Mucosa of rectum (tissue), 2 donors: ENCODE data around the gene ANTXR1.

Source experiments
- H3K27ac ChIP-seq, 2 donors: one replicate each; pipeline ENCODE4 v1.7.0; 2013; ENCODE audit warnings: inconsistent platforms in 2 of 2, low read depth in 2 of 2, low read length in 2 of 2
- H3K27me3 ChIP-seq, 2 donors: one replicate each; pipeline ENCODE4 v1.7.0; 2013; ENCODE audit warnings: low read length in 2 of 2; ENCODE audit not compliant: control insufficient read depth in 2 of 2, insufficient read depth in 2 of 2
- H3K36me3 ChIP-seq, 2 donors: one replicate each; pipeline ENCODE4 v1.7.0; 2013; ENCODE audit warnings: low read length in 2 of 2; ENCODE audit not compliant: control insufficient read depth in 2 of 2, insufficient read depth in 2 of 2
- H3K4me1 ChIP-seq, 2 donors: one replicate each; pipeline ENCODE4 v1.7.0; 2013; ENCODE audit warnings: low read length in 2 of 2, mild to moderate bottlenecking in 1 of 2; ENCODE audit not compliant: control insufficient read depth in 2 of 2, insufficient read depth in 2 of 2
- H3K4me3 ChIP-seq, 2 donors: one replicate each; pipeline ENCODE4 v1.7.0; 2013; ENCODE audit warnings: low read length in 2 of 2
- H3K9ac ChIP-seq, 2 donors: one replicate each; pipeline ENCODE4 v1.7.0; 2013; ENCODE audit warnings: low read length in 2 of 2, low read depth in 1 of 2, mild to moderate bottlenecking in 1 of 2
- H3K9me3 ChIP-seq, 2 donors: one replicate each; pipeline ENCODE4 v1.7.0; 2013; ENCODE audit warnings: low read length in 2 of 2; ENCODE audit not compliant: control insufficient read depth in 2 of 2
- donor health status: healthy.
- donor health status: Normal muscosa, but diverticular disease.

Gene ANTXR1

DNA sequence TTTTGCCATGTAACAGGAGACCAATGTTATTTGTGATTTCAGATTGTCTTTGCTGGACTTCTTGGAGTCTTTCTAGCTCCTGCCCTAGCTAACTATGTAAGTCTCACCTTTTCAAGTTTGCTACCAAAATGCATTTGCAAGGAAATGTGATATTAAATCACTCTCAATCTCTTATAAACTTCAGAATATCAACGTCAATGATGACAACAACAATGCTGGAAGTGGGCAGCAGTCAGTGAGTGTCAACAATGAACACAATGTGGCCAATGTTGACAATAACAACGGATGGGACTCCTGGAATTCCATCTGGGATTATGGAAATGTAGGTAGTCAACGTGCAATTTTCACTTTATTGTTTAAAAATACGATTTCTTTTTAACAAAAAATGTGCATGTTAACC lies 35.5 kb upstream of the ANTXR1 start:
- H3K9ac ChIP-seq: no peak overlapping the region
- H3K36me3 ChIP-seq: no peaks in the 10 kb centered on the region
- peaks cover 0 to 2% of the 10 kb centered on the region in 2 donors for H3K27me3 ChIP-seq

DNA sequence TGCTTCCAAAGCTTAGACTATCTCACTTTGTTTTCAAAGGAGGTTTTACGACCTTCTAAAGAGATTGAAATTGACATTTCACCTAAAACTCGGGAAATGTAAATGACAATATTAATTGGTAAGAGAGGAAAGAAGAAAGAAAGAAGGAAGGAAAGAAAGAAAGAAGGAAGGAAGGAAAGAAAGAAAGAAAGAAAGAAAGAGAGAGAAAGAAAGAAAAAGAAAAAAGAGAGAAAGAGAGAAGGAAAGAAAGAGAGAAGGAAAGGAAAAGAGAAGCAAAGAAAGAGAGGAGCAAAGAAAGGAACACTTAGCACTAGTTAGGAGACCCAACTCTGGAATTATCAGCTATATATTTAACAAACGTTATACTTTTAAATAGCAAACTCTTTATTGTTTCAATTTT lies 34.9 kb upstream of the ANTXR1 start:
- peaks cover 0 to 2% of the 10 kb centered on the region in 2 donors for H3K4me1 ChIP-seq
- H3K27me3 ChIP-seq: peaks cover 0 to 2% of the 10 kb centered on the region in 2 donors
- H3K27ac ChIP-seq: no peak overlapping the region
- H3K36me3 ChIP-seq: no peaks in the 10 kb centered on the region
- no peak overlapping the region for H3K4me3 ChIP-seq
- H3K9ac ChIP-seq: no peak overlapping the region
- H3K9me3 ChIP-seq: no peaks in the 10 kb centered on the region

More for the DNA sequence above, 35.5 kb upstream of the ANTXR1 start:
- no peak overlapping the region for H3K4me3 ChIP-seq
- H3K4me1 ChIP-seq: peaks cover 0 to 2% of the 10 kb centered on the region in 2 donors
- H3K27ac ChIP-seq: no peak overlapping the region
- H3K9me3 ChIP-seq: no peaks in the 10 kb centered on the region

DNA sequence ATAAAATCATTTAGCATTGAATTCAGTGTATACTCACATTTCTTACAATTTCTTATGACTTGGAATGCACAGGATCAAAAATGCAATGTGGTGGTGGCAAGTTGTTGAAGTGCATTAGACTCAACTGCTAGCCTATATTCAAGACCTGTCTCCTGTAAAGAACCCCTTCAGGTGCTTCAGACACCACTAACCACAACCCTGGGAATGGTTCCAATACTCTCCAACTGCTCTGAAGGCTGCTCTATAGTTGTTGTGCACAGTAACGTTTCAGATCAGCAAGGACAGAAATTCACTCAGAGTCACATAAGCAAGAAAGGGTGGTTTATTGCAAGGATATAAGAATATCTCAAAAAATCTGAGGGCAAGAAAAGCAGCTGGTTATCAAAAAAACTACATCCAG lies 32.0 kb upstream of the ANTXR1 start:
- peaks cover 0 to 2% of the 10 kb centered on the region in 2 donors for H3K27me3 ChIP-seq
- H3K27ac ChIP-seq: no peak overlapping the region
- peaks cover 0 to 2% of the 10 kb centered on the region in 2 donors for H3K4me1 ChIP-seq
- no peak overlapping the region for H3K4me3 ChIP-seq
- no peaks in the 10 kb centered on the region for H3K36me3 ChIP-seq
- H3K9me3 ChIP-seq: no peaks in the 10 kb centered on the region
- no peak overlapping the region for H3K9ac ChIP-seq

DNA sequence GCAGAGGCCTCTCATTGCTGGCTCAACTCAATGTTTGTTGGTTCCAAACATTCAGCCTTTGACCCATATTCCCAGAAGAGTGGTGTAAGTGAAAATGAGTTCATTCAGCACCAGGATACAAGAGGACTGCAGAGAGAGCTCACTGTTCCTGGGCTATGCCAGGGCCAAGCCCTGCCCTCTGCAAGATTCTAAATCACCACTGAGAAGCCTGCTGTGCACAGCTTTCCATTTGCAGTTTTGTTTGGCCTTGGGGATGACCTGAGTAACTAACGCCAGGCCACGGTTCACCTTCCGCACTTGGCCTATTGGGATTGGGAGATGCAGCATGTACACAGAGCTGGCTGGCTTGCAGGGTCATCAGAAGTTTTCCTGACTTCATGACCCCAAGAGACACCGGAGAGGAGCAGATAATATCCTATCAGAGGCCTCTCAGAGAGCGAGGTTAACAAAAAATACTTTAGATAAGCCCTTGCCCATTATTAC lies 25.9 kb upstream of the ANTXR1 start:
- no peaks in the 10 kb centered on the region for H3K9me3 ChIP-seq
- H3K4me1 ChIP-seq: no peaks in the 10 kb centered on the region
- H3K36me3 ChIP-seq: no peaks in the 10 kb centered on the region
- no peak overlapping the region for H3K4me3 ChIP-seq
- H3K27me3 ChIP-seq: no peaks in the 10 kb centered on the region
- H3K9ac ChIP-seq: no peak overlapping the region
- no peak overlapping the region for H3K27ac ChIP-seq

DNA sequence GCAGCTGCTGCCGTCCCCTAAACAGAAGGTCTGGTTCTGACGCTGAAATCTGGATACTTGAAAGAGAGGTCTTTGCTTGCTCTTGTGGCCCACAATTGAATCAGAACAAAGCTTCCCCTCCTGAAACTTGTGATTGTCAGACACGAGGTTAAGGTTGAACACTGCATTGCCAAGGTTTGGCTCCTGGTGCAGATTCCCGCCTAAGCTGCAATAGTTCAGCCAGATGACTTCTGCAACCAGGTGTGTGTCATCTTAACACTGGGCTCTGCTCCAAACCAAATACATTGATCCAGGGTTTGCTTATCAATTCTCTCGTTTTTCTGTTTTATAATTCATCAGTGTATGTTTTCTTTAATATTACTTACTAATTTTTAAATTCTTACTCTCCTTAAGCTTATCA lies 23.9 kb upstream of the ANTXR1 start:
- H3K4me3 ChIP-seq: no peak overlapping the region
- H3K9ac ChIP-seq: no peak overlapping the region
- no peak overlapping the region for H3K27ac ChIP-seq
- no peaks in the 10 kb centered on the region for H3K4me1 ChIP-seq
- no peaks in the 10 kb centered on the region for H3K9me3 ChIP-seq
- no peaks in the 10 kb centered on the region for H3K36me3 ChIP-seq
- H3K27me3 ChIP-seq: peaks cover 0 to 2% of the 10 kb centered on the region in 2 donors

DNA sequence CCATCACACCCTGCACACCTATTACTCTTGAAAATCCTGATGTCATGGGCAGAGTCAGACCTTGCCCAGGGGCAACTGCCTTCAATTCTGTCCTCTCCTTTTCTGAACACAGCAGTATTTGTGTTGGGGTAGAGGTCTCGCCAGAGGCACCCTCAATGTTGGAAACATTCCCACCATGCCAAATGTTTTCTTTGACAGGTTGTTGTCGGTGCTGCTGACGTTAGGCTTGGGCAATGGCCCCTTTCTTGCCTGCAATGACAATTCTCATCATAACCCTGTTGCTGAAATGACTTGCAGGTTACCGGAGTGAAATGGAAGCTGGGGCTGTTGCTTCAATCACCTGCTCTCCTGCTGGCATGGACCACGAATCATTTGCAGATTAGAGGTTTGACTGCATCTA lies 20.6 kb upstream of the ANTXR1 start:
- Histone ChIP-seq H3K9ac (no peak overlapping the region), H3K9me3 (no peaks in the 10 kb centered on the region), H3K27me3 (peaks cover 0 to 2% of the 10 kb centered on the region in 2 donors), H3K4me3 (no peak overlapping the region), H3K36me3 (no peaks in the 10 kb centered on the region), H3K27ac (no peak overlapping the region), H3K4me1 (no peaks in the 10 kb centered on the region)

DNA sequence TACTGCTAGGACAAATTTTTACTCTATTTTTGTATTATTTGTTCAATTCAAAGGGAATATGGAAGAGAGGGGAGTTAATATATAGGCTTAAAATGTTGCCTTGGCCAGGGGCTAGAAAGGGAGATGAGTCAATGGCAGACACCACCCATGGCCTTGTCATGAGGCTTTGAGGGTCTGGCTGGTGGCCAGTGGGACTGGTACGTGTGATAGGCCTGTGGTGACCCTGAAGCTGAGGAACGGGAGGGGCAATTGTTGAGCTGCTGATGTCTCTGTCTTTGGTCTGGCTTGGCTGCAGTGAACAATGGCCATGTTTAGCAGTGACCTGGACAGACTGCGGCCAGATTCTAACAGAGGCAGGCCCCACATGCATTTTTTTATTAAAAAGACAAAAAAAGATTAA lies 20.0 kb upstream of the ANTXR1 start:
- H3K4me1 ChIP-seq: no peaks in the 10 kb centered on the region
- H3K27ac ChIP-seq: no peak overlapping the region
- peaks cover 0 to 2% of the 10 kb centered on the region in 2 donors for H3K27me3 ChIP-seq
- H3K9ac ChIP-seq: no peak overlapping the region
- H3K36me3 ChIP-seq: no peaks in the 10 kb centered on the region
- H3K9me3 ChIP-seq: no peaks in the 10 kb centered on the region
- no peak overlapping the region for H3K4me3 ChIP-seq

DNA sequence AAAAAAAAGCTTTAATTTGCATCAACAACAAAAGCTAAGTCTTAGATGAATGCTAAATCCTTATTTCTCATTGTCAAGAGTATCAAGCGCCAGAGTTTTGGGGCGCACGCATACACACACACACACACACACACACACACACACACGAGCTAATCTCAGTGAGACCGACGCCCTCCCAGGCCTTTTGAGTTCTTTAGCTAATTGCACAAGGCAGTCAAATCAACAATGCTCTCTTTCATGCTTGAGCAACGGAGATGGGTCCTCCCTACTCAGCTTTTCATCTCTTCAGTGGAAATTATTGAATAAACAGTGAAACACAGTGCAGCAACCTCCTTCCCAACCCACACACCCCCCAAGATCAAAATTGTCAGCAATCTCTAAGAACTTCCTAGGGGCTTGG lies 19.3 kb upstream of the ANTXR1 start:
- no peak overlapping the region for H3K27ac ChIP-seq
- H3K4me3 ChIP-seq: no peak overlapping the region
- H3K9me3 ChIP-seq: no peaks in the 10 kb centered on the region
- H3K36me3 ChIP-seq: no peaks in the 10 kb centered on the region
- peaks cover 0 to 2% of the 10 kb centered on the region in 2 donors for H3K27me3 ChIP-seq
- no peaks in the 10 kb centered on the region for H3K4me1 ChIP-seq
- H3K9ac ChIP-seq: no peak overlapping the region

DNA sequence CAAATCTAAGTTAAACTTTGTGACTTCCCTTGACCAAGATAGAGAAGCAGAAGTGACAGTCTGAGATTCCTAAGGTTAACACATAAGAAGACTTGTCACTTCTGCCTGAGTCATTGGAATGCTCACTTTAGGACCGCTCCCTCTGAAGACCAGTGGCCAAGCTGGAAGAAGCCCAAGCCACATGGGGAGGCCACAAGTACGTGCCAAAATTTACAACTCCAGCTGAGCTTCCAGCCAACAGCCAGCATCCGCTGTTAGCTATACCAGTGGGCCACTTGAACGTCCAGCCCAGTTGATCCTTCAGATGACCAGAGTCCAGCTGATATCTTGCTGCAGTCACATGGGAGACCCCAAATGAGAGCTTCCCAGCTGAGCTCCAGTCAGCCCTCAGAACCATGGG lies 18.1 kb upstream of the ANTXR1 start:
- Histone ChIP-seq H3K4me3 (no peak overlapping the region), H3K9me3 (no peaks in the 10 kb centered on the region), H3K4me1 (no peaks in the 10 kb centered on the region), H3K27ac (no peak overlapping the region), H3K27me3 (peaks cover 2% of the 10 kb centered on the region in 2 donors), H3K9ac (no peak overlapping the region), H3K36me3 (no peaks in the 10 kb centered on the region)

DNA sequence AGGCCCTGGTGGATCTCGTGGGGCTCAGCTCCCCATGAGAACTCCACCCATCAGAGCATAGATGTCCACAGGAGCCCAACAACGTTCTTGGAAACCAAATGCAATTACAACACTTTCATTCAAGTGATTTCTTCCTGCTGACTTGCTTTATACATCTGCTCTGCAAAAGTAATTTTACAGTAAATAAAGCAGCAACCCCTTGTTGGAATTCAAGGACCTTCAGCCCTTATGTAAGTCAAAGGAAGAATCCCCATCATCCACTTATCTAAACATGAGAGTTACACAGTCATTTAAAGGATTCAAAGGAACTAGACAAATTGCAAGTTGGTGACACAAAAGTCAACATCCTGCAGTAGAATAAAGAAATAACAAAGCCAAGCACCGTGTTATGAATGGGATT lies 17.1 kb upstream of the ANTXR1 start:
- Histone ChIP-seq H3K27me3 (peaks cover 2% of the 10 kb centered on the region in 2 donors), H3K9ac (no peak overlapping the region), H3K4me3 (no peak overlapping the region), H3K4me1 (no peaks in the 10 kb centered on the region), H3K9me3 (no peaks in the 10 kb centered on the region), H3K36me3 (no peaks in the 10 kb centered on the region), H3K27ac (no peak overlapping the region)

DNA sequence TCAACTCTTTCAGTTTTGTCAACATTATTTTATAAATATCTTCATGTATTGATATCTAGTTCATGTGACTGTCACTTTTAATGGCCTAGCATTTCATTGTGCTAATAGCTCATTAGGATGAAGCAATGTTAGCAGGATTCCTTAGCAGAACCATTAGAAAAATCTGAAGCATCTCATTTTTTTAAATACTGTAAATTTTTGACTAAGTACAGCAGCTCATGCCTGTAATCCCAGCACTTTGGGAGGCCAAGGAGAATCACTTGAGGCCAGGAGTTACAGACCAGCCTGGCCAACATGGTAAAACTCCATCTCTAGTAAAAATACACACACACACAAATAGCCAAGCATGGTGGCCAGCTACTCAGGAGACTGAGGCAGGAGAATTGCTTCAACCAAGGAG lies 15.6 kb upstream of the ANTXR1 start:
- no peaks in the 10 kb centered on the region for H3K4me1 ChIP-seq
- H3K9me3 ChIP-seq: no peaks in the 10 kb centered on the region
- no peaks in the 10 kb centered on the region for H3K36me3 ChIP-seq
- H3K4me3 ChIP-seq: no peak overlapping the region
- peaks cover 0 to 2% of the 10 kb centered on the region in 2 donors for H3K27me3 ChIP-seq
- H3K9ac ChIP-seq: no peak overlapping the region
- H3K27ac ChIP-seq: no peak overlapping the region
